Endothelial cell of umbilical vein (primary cell): ENCODE data around the gene OTUD6A.

Experiments used
- EZH2 ChIP-seq: IDR thresholded peaks from 2 replicates; pipeline ENCODE4 v1.6.1; 2012; ENCODE audit warnings: borderline replicate concordance, low read depth, mild to moderate bottlenecking, moderate library complexity, low read length, inconsistent platforms; ENCODE audit not compliant: severe bottlenecking
- POLR2A ChIP-seq: IDR thresholded peaks from 2 replicates; pipeline ENCODE4 v1.6.1; 2012; ENCODE audit warnings: low read depth, mild to moderate bottlenecking, control low read depth, low read length

- TF ChIP-seq EZH2 (no peak), POLR2A (no peak)
Observed at GRCh38 chrX:70084592-70085240, 22.5 kb downstream of the OTUD6A start.
